Stimulated activated CD4-positive, alpha-beta T cell treated with anti-CD3 and anti-CD28 coated beads, Interleukin-15, amount 100 ng/mL, for 48 hours (primary cell): ENCODE results near the gene TRIP11.
"Not testable (repeated sequence)": the region's sequence is repeated elsewhere in the genome, so short reads cannot be mapped to it uniquely, and the experiment has no call there.

Experiments used
- DNase-seq, 2 donors: peaks; one replicate each; pipeline ENCODE4 v3.0.0-alpha.2; 2020; ENCODE audit warnings: low read depth in 2 of 2

TRIP11 gene

DNA sequence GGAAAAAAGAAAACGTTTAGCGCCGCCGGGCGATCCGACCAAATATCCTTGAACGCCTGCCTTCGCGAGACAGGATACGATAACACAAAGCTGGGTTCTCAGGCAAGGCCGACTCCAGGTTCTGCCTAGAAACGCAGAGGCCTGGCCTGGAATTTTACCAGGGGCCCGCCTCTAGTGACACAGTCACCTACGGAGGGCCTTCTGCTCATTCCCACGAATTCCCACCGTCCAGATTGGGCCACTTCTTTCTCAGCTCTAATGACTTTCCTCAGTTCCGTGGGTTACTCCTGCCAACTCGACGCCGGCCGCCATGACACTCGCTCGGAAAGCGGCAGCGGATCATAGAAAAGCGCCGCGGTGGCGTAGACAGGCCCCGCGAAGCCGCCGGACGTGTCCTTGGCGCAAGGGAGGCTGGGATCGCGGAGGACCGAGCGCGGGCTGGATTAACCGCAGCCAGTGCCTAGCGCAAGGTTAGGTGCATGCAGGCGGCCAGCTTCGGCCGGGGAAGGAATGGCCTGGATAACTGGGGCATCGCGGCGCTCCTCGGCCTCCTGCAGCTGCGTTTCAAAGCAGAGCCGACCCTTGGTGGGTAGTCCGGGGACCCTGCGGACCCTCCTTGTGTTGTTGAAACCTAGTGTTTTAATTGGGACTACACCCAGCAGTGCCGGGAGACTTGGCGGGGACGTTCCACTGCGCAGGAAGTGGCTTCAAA, at the start of gene TRIP11:
Gene TRIP11 (minus strand): TSS at position 341 of the 712 bp plus-strand sequence. CDS start 374 bp downstream, outside the sequence.
- DNase-seq: peak; percentile 89 to 91

DNA sequence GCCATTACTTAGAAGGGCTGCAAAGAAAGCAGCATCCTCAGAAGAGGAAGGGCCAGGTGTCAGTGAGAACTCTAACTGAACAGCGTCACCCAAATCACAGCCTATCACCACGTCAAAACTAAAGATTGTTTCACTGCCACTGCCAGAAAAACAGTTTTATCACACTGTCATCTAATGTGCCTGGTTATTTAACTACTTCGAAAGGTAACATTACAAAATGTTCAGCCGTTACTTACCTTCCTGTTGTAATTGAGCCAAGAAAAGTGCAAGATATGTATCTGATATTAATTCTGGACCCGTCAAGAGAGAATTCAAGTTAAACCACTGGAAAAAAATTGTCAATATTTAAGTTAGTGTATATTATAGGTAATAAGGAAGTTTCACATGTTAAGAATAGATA, 48.6 kb upstream of the TRIP11 start:
- no peak for DNase-seq

- no peak for DNase-seq
Observed at GRCh38 chr14:92074555-92074954, 34.7 kb upstream of the TRIP11 start.

DNA sequence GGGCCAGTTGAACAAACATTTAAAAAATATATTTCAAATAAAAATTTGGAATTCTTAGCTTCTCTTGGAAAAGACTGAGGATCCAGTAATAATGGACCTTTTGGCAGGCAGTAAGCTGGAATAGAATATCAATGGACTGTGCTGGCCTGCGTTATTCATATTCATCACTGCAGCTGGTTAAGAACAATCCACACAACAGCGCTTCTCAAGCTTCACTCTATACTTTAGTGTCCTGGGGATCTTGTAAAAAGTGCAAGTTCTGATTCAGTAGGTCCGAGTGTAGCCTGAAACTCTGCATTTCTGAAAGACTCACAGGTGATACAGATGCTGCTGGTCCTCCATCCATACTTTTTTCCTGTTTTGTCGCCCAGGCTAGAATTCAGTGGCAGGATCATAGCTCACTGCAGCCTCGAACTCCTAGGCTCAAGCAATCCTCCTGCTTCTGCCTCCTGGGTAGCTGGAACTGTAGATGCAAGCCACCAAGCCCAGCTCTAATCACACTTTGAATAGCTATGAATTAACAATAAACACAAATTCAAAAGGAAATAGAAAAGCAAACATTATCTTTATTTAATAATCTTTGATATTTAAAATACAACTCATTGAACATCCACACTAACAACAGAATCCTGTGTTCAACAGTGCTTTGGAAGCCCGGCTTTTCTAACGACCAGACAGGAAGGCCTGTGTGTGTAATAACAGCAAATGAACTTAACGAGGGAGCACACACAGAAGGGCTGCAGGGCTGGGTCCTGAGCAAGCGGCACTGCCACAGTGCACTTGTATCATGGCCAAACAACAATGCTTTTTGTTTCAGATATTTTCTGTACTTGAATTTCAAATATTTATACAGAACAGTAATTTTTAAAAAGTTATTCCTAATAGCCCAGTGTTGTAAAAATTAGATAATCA, 18.4 kb upstream of the TRIP11 start:
- DNase-seq: no peak

- no peak for DNase-seq
Observed at GRCh38 chr14:92049781-92050180, 9.9 kb upstream of the TRIP11 start.

GRCh38 chr14:92049221-92049620, 9.4 kb upstream of the TRIP11 start:
- DNase-seq: not testable (repeated sequence)

- not testable (repeated sequence) for DNase-seq
Observed at GRCh38 chr14:92045904-92046303, 6.0 kb upstream of the TRIP11 start.

- DNase-seq: not testable (repeated sequence)
Observed at GRCh38 chr14:92041766-92042165, 1.9 kb upstream of the TRIP11 start.

DNA sequence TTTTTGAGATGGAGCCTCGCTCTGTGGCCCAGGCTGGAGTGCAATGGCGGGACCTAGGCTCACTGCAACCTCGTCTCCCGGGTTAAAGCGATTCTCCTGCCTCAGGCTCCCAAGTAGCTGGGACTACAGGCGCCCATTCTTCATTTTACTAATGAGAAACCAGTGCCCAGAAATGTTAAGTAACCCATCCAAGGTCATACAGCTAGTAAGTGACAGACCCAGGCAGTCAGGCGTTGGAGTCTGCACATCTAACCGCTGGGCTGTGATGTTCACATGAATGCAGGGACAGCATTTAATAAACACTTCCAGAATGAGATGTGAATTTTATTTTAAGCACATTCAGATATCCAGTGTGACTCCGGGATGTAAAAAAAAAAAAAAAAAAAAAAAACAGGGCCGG, 1.3 kb upstream of the TRIP11 start:
- no peak for DNase-seq

- DNase-seq: no peak
Observed at GRCh38 chr14:92040431-92041051, 682 bp upstream of the TRIP11 start.

DNA sequence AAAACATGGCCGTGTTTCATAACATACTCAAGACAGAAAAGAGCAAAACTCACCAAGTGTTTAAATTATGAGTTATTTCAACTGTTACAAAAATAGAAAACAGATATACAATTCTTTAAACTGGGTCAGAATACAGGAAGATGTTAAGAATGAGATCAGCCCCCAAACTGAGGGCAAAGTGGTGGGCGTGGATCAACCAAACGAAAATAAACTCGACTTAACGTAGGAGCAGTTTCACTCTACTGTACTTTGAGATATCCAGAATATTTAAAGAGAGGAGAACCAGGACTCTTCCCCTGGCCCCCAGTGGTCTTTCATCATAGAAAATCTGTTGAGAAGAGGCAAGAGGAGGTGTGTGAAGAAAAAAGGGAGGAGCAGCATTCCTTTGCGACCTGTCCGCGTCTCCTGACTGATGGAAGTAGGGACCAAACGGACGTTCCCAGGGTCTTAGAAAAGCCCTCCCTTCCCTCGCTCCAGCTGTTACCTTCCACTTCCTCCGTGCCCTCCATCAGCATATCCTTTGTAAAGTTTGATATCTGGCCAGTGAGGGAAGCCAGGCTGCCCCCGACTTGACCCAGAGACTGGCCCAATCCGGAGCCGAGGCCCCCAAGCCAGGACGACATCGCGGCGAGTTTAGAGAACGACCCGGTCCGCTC, 668 bp downstream of the TRIP11 start:
- no peak for DNase-seq

GRCh38 chr14:92037989-92038388, 1.9 kb downstream of the TRIP11 start:
- DNase-seq: no peak

DNA sequence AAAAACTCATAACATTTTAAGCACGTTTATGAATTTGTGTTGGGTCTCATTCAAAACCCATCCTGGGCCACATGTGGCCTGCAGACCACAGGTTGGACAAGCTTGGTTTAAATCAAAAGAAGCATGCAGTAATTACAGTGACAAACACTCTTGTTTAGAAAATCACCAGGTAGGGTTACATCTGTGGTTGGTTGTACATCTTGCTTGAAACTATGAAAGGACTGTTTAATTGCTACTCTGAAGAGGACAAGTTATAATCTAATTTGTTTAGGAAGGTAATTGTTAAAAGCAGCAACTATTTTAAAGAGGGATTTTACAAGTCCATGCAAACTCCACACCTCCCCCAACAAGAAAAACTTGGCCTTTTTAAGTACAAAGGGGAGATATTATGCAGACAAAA, 4.0 kb downstream of the TRIP11 start:
- DNase-seq: no peak

DNA sequence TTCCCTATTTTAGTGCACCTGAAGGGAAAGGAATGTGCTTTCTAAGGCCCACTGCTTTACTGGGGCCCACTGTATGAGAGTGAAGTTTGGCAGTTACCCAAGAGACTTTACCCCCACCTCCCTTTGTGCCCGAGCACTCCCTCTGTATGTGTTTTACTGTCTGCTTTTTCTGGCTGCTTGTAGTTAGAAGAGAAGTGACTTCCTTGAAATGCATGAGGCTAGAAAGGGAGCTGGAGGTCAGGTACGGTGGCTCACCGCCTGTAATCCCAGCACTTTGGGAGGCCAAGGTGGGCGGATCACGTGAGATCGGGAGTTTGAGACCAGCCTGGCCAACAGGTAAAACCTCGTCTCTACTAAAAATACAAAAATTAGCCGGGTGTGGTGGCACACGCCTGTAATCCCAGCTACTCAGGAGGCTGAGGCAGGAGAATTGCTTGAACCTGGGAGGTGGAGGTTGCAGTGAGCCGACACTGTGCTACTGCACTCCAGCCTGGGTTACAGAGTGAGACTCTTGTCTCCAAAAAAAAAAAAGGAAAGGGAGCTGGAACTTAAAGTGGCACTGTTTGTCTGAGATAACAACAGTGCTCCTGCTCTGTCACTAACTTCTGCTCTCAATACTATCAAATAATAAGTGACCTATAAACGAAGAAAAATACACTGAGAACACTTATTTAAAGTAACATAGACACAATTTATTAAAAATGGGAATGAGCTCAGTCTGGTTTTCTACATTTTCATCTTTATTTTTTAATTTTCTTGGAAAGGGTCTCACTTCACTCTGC, 5.8 kb downstream of the TRIP11 start:
- DNase-seq: no peak

GRCh38 chr14:92033433-92033832, 6.4 kb downstream of the TRIP11 start:
- DNase-seq: no peak

GRCh38 chr14:92026548-92027190, 13.2 kb downstream of the TRIP11 start:
- DNase-seq: no peak

GRCh38 chr14:92022036-92022435, 17.8 kb downstream of the TRIP11 start:
- DNase-seq: no peak

GRCh38 chr14:92021523-92021922, 18.3 kb downstream of the TRIP11 start:
- DNase-seq: no peak

GRCh38 chr14:92014040-92014439, 25.8 kb downstream of the TRIP11 start:
- DNase-seq: no peak

DNA sequence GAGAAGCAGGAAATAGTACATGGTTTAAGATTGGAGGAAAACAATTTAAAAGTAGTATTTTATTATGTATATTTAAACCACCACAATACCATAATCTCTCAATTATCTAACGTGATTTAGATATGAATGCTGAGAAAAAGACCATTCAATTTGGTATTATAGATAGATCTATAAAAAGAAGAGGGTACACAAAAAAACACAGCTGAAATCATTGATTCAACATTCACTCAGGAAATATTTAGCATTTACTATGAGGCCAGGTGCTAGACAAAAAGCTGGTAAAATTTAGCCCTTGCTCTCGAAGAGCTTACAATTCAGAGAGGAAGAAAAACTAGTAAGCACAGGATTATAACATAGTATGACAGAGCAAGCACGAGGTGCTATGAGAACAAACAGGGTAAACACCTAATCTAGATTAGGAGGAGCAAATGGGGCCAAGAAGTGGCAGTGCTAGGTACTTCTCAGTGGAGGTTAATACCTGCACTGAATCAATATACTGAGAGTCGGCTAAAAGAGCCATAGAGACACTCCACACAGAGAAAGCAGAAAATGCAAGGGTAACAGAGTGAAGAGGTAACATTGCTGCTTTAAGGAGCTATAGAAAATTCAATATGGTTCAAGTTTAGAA, 27.6 kb downstream of the TRIP11 start:
- DNase-seq: no peak
